CD8-positive, alpha-beta memory T cell (primary cell): ENCODE results near the gene NAALADL2. TPM values are rescaled to one million over a fixed set of nuclear protein-coding genes. Genes with fewer than 3 reads are reported as not detected.

Source experiments
- CTCF ChIA-PET: fragments of 350-600 bp; sonication (Branson Sonifier 250); formaldehyde crosslinking; loops from one replicate; lab custom pipeline; 2021; ENCODE audit warnings: antibody characterized with exemption; lab: Charles Lee
- POLR2A ChIA-PET: fragments of 350-600 bp; sonication (Branson Sonifier 250); formaldehyde crosslinking; loops from one replicate; lab custom pipeline; 2021; ENCODE audit warnings: antibody characterized with exemption; lab: Charles Lee
- DNase-seq, 5 donors: peaks; one replicate each; pipeline versions ENCODE4 v3.0.0 to v3.0.0-alpha.2; 2020 to 2022; ENCODE audit warnings: mixed read lengths in 1 of 5
- H3K27ac ChIP-seq: one replicate; pipeline ENCODE4 v1.7.0; 2013; ENCODE audit warnings: low read depth, mild to moderate bottlenecking, low read length, moderate library complexity
- H3K27me3 ChIP-seq: 2 replicates; pipeline ENCODE4 v1.7.0; 2013; ENCODE audit warnings: low read length, mild to moderate bottlenecking; ENCODE audit not compliant: insufficient read depth, poor library complexity, severe bottlenecking
- H3K36me3 ChIP-seq: 2 replicates; pipeline ENCODE4 v1.7.0; 2013; ENCODE audit warnings: mild to moderate bottlenecking, low read length, moderate library complexity; ENCODE audit not compliant: insufficient read depth
- H3K4me1 ChIP-seq: 2 replicates; pipeline ENCODE4 v1.7.0; 2013; ENCODE audit warnings: mild to moderate bottlenecking, low read length, moderate library complexity; ENCODE audit not compliant: insufficient read depth
- H3K4me3 ChIP-seq: 2 replicates; pipeline ENCODE4 v1.7.0; 2013; ENCODE audit warnings: mild to moderate bottlenecking, low read length
- H3K9me3 ChIP-seq: 2 replicates; pipeline ENCODE4 v1.7.0; 2013; ENCODE audit warnings: mild to moderate bottlenecking, low read length
- H3K27ac Mint-ChIP-seq, 8 donors: one replicate each; pipeline ENCODE4 v1.8.0; 2020 to 2021; ENCODE audit warnings: mixed read lengths in 8 of 8, mild to moderate bottlenecking in 6 of 8, inconsistent platforms in 3 of 8, moderate library complexity in 3 of 8
- H3K27me3 Mint-ChIP-seq, 2 donors: one replicate each; pipeline ENCODE4 v1.8.0; 2020 to 2021; ENCODE audit warnings: mixed read lengths in 2 of 2, mild to moderate bottlenecking in 1 of 2, moderate library complexity in 1 of 2
- H3K36me3 Mint-ChIP-seq, 3 donors: one replicate each; pipeline ENCODE4 v1.8.0; 2020 to 2021; ENCODE audit warnings: mixed read lengths in 3 of 3, inconsistent platforms in 1 of 3, mild to moderate bottlenecking in 1 of 3
- H3K4me1 Mint-ChIP-seq, 3 donors: one replicate each; pipeline ENCODE4 v1.8.0; 2020 to 2021; ENCODE audit warnings: mixed read lengths in 3 of 3, inconsistent platforms in 1 of 3, mild to moderate bottlenecking in 1 of 3
- H3K4me3 Mint-ChIP-seq, 7 donors: one replicate each; pipeline ENCODE4 v1.8.0; 2020 to 2021; ENCODE audit warnings: mixed read lengths in 7 of 7, mild to moderate bottlenecking in 6 of 7, moderate library complexity in 4 of 7, inconsistent platforms in 2 of 7
- H3K9me3 Mint-ChIP-seq, 5 donors: one replicate each; pipeline ENCODE4 v1.8.0; 2020 to 2022; ENCODE audit warnings: mixed read lengths in 5 of 5, mild to moderate bottlenecking in 3 of 5, moderate library complexity in 2 of 5, inconsistent platforms in 1 of 5
- polyA plus RNA-seq: library from polyadenylated mRNA; unstranded; fragments of 300-500 nt; fragmentation: Illumina TruSeq; gene quantifications from one replicate; pipeline ENCODE4 v1.2.3, GENCODE V29; 2021
- total RNA-seq, 2 experiments: library from RNA; stranded (reverse); gene quantifications; one replicate each; pipeline ENCODE4 v1.2.3, GENCODE V29; 2021

The NAALADL2 gene
- total and polyA plus RNA-seq, 3 experiments from 2014 or later, result not detected

DNA sequence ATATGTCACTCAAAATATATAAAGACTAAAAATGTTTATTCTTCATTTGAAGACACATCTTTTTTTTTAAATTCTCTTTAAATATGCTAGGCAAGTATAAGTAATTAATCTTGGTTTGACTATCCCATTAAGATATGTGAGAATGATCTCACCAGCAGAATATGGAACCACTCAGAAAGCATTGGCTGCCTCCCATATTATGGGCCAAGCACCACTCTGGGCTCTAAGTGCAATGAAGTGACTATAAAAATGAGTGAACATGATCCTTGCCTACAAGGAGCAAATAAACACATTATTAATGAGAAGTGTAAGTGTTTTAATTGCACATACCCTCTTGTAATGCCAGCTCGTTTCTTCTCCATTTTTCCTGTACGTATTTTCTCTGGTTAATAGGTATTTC is 328.5 kb downstream of the NAALADL2 start:
- no peaks in the 10 kb centered on the region for H3K27me3 Mint-ChIP-seq

GRCh38 chr3:175192536-175192935 is 333.4 kb downstream of the NAALADL2 start:
- Mint-ChIP-seq H3K27me3 (no peaks in the 10 kb centered on the region), H3K4me3 (no peak overlapping the region), H3K4me1 (no peaks in the 10 kb centered on the region), H3K36me3 (no peaks in the 10 kb centered on the region), H3K9me3 (peaks cover 0 to 29% (median 5%) of the 10 kb centered on the region in 5 donors), H3K27ac (no peak overlapping the region)
- Histone ChIP-seq H3K27ac (no peak overlapping the region), H3K36me3 (no peaks in the 10 kb centered on the region), H3K27me3 (no peaks in the 10 kb centered on the region), H3K4me1 (no peaks in the 10 kb centered on the region), H3K9me3 (no peaks in the 10 kb centered on the region), H3K4me3 (no peak overlapping the region)
- ChIA-PET CTCF (no interaction called here), POLR2A (no interaction called here)
- DNase-seq, result no peak

More for the DNA sequence above, 328.5 kb downstream of the NAALADL2 start:
- Mint-ChIP-seq H3K4me3 (no peak overlapping the region), H3K4me1 (no peaks in the 10 kb centered on the region), H3K36me3 (no peaks in the 10 kb centered on the region), H3K9me3 (peaks cover 0 to 17% (median 7%) of the 10 kb centered on the region in 5 donors), H3K27ac (no peak overlapping the region)
- no peak for DNase-seq
- no peaks in the 10 kb centered on the region for H3K27me3 ChIP-seq
- ChIA-PET CTCF (no interaction called here), POLR2A (no interaction called here)
- H3K36me3 ChIP-seq, result no peaks in the 10 kb centered on the region
- no peak overlapping the region for H3K27ac ChIP-seq
- no peaks in the 10 kb centered on the region for H3K9me3 ChIP-seq
- no peaks in the 10 kb centered on the region for H3K4me1 ChIP-seq
- no peak overlapping the region for H3K4me3 ChIP-seq

GRCh38 chr3:175193815-175194518 is 334.8 kb downstream of the NAALADL2 start:
- Histone ChIP-seq H3K36me3 (no peaks in the 10 kb centered on the region), H3K4me1 (no peaks in the 10 kb centered on the region), H3K27me3 (no peaks in the 10 kb centered on the region), H3K9me3 (no peaks in the 10 kb centered on the region), H3K27ac (no peak overlapping the region), H3K4me3 (no peak overlapping the region)
- Mint-ChIP-seq H3K4me1 (no peaks in the 10 kb centered on the region), H3K9me3 (peaks cover 0 to 29% (median under 1%) of the 10 kb centered on the region in 5 donors), H3K27me3 (no peaks in the 10 kb centered on the region), H3K4me3 (no peak overlapping the region), H3K36me3 (no peaks in the 10 kb centered on the region), H3K27ac (no peak overlapping the region)
- CTCF ChIA-PET, result no interaction called here
- POLR2A ChIA-PET, result no interaction called here
- no peak for DNase-seq

- H3K27ac ChIP-seq, result no peak overlapping the region
- ChIA-PET POLR2A (no interaction called here), CTCF (no interaction called here)
- H3K36me3 ChIP-seq, result no peaks in the 10 kb centered on the region
- Mint-ChIP-seq H3K9me3 (peaks cover 2 to 34% (median 10%) of the 10 kb centered on the region in 5 donors), H3K27ac (no peak overlapping the region), H3K27me3 (no peaks in the 10 kb centered on the region), H3K4me3 (no peak overlapping the region), H3K36me3 (no peaks in the 10 kb centered on the region), H3K4me1 (no peaks in the 10 kb centered on the region)
- no peaks in the 10 kb centered on the region for H3K9me3 ChIP-seq
- no peaks in the 10 kb centered on the region for H3K27me3 ChIP-seq
- no peaks in the 10 kb centered on the region for H3K4me1 ChIP-seq
- no peak overlapping the region for H3K4me3 ChIP-seq
- no peak for DNase-seq
These were observed 340.1 kb downstream of the NAALADL2 start for GRCh38 chr3:175198991-175199783.

DNA sequence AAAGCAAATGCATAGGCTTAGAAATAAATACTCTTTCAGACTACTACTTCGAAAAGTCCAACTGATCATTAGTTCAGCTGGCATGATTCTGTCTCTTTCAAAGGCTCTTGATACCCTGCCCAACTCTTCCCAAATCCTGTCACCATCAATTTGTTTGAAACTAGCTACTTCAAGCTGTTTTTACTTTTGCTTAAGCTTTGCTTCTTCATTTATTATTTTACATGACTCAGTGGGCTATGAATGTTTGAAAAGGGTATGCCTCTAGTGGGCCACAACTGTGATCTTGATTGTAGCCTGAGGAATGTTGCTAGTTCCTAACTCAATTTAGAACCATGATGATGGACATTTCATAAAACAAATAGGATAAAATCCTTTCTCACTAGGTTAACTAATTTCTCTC is 340.8 kb downstream of the NAALADL2 start:
- no peaks in the 10 kb centered on the region for H3K4me1 ChIP-seq
- no peaks in the 10 kb centered on the region for H3K36me3 ChIP-seq
- DNase-seq, result no peak
- CTCF ChIA-PET, result no interaction called here
- H3K9me3 Mint-ChIP-seq, result peaks cover 2 to 36% (median 10%) of the 10 kb centered on the region in 5 donors
- H3K27ac Mint-ChIP-seq, result no peak overlapping the region
- H3K9me3 ChIP-seq, result no peaks in the 10 kb centered on the region
- H3K4me3 Mint-ChIP-seq, result no peak overlapping the region
- H3K27ac ChIP-seq, result no peak overlapping the region
- no peaks in the 10 kb centered on the region for H3K4me1 Mint-ChIP-seq
- no peaks in the 10 kb centered on the region for H3K27me3 Mint-ChIP-seq
- no peaks in the 10 kb centered on the region for H3K36me3 Mint-ChIP-seq
- H3K27me3 ChIP-seq, result no peaks in the 10 kb centered on the region
- H3K4me3 ChIP-seq, result no peak overlapping the region
- POLR2A ChIA-PET, result no interaction called here

DNA sequence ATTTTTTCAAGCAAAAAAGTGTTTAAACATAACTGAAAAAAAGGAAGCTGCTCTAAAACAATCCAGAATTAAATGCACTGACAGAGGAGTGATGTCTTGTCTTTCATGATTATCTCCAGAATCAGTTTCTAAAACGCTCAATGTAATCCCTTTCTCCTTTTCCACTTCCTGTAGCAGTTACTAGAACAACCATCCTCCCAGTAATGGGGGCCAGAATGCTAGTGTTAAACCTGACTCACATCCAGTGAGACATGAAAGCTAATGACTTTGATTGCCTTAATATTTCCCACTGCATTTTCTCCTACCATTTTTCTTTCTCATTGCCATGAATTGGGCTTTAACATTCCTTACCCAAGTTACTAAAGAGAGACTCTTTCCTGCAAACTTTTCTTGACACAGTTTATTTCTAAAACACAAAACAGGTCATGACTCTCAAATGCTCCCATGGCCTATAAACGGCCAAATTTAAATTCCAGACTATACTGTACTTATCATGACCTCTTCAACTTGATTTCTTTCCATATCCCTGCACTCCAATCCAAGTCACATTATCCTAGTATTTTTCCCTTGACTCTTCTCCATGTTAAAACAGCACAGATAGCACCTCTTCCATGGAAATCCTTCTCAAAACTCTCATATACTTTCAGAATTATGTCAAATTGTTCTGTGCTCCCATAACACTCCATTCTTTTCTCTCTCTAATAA is 341.4 kb downstream of the NAALADL2 start:
- no peaks in the 10 kb centered on the region for H3K9me3 ChIP-seq
- ChIA-PET CTCF (no interaction called here), POLR2A (no interaction called here)
- H3K27me3 Mint-ChIP-seq, result no peaks in the 10 kb centered on the region
- H3K4me1 Mint-ChIP-seq, result no peaks in the 10 kb centered on the region
- H3K4me1 ChIP-seq, result no peaks in the 10 kb centered on the region
- no peak overlapping the region for H3K4me3 ChIP-seq
- H3K9me3 Mint-ChIP-seq, result peaks cover 6 to 37% (median 11%) of the 10 kb centered on the region in 5 donors
- no peaks in the 10 kb centered on the region for H3K36me3 Mint-ChIP-seq
- H3K27ac ChIP-seq, result no peak overlapping the region
- H3K4me3 Mint-ChIP-seq, result no peak overlapping the region
- H3K27ac Mint-ChIP-seq, result no peak overlapping the region
- no peak for DNase-seq
- H3K36me3 ChIP-seq, result no peaks in the 10 kb centered on the region
- no peaks in the 10 kb centered on the region for H3K27me3 ChIP-seq

DNA sequence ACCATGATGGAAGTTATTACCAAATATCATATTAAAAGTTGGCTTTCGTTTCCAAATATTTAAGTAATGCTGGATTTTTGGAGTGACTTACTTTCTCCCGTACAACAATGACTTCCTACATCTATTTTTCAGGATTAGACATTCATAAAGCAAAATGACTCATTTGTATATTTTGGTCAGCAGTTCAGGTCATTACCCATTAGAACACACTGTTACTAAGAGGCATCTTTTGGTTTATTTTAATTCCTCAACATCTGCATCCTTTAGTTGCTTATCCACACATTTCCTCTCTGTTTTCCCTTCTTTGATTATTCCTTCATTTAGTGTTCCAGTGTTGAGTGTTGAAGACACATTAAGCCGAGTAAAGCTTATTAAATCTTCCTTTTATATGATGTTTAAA is 348.2 kb downstream of the NAALADL2 start:
- H3K36me3 Mint-ChIP-seq, result no peaks in the 10 kb centered on the region
- ChIA-PET CTCF (no interaction called here), POLR2A (no interaction called here)
- no peak for DNase-seq
- no peak overlapping the region for H3K4me3 Mint-ChIP-seq
- H3K4me1 ChIP-seq, result no peaks in the 10 kb centered on the region
- H3K27ac Mint-ChIP-seq, result no peak overlapping the region
- H3K4me1 Mint-ChIP-seq, result no peaks in the 10 kb centered on the region
- no peaks in the 10 kb centered on the region for H3K27me3 Mint-ChIP-seq
- no peaks in the 10 kb centered on the region for H3K36me3 ChIP-seq
- no peaks in the 10 kb centered on the region for H3K9me3 ChIP-seq
- H3K9me3 Mint-ChIP-seq, result peaks cover 6 to 36% (median 13%) of the 10 kb centered on the region in 5 donors
- no peak overlapping the region for H3K4me3 ChIP-seq
- H3K27me3 ChIP-seq, result no peaks in the 10 kb centered on the region
- H3K27ac ChIP-seq, result no peak overlapping the region

- no peaks in the 10 kb centered on the region for H3K27me3 ChIP-seq
- H3K4me3 ChIP-seq, result no peak overlapping the region
- H3K36me3 ChIP-seq, result no peaks in the 10 kb centered on the region
- H3K9me3 Mint-ChIP-seq, result peaks cover 6 to 33% (median 13%) of the 10 kb centered on the region in 5 donors
- H3K27ac Mint-ChIP-seq, result no peak overlapping the region
- H3K4me1 ChIP-seq, result no peaks in the 10 kb centered on the region
- DNase-seq, result no peak
- H3K4me1 Mint-ChIP-seq, result no peaks in the 10 kb centered on the region
- CTCF ChIA-PET, result no interaction called here
- H3K27ac ChIP-seq, result no peak overlapping the region
- H3K36me3 Mint-ChIP-seq, result no peaks in the 10 kb centered on the region
- no peaks in the 10 kb centered on the region for H3K9me3 ChIP-seq
- POLR2A ChIA-PET, result no interaction called here
- no peak overlapping the region for H3K4me3 Mint-ChIP-seq
- no peaks in the 10 kb centered on the region for H3K27me3 Mint-ChIP-seq
These were observed 349.2 kb downstream of the NAALADL2 start for GRCh38 chr3:175208326-175208725.
